ENCODE measurements around the gene HGF. TPM values are rescaled to one million over a fixed set of nuclear protein-coding genes. Genes with fewer than 3 reads are reported as not detected.

The HGF gene
- polyA plus RNA-seq, 1 of the 3 experiments (the other 2 are of a cell fraction), result 1.5 TPM

- peaks cover 15 to 42% of the 10 kb centered on the region in 2 experiments; a peak in 3 of 4 replicates for H3K4me1 ChIP-seq (ENCODE audit: control insufficient read depth in 1 of 2, insufficient read depth in 2 of 2, low read depth in 1 of 2, low read length in 1 of 2)
- H3K4me2 ChIP-seq, result peak overlapping the region; percentile 59; the same call in 1 of the 2 replicates
- H3F3A ChIP-seq (replicated peaks; ENCODE audit: insufficient read depth), result peaks cover 6% of the 10 kb centered on the region
- peak overlapping the region in 1 of 2 experiments; percentile 14; a peak in 1 of 4 replicates for H3K4me3 ChIP-seq (ENCODE audit: low read depth in 2 of 2, low read length in 1 of 2)
- peak overlapping the region; percentile 5; the same call in 1 of the 2 replicates for H3K9ac ChIP-seq
- no peaks in the 10 kb centered on the region for H4K20me1 ChIP-seq (ENCODE audit: insufficient read depth)
- H3K27me3 ChIP-seq (ENCODE audit: insufficient read depth), result no peaks in the 10 kb centered on the region
- no peaks in the 10 kb centered on the region for H3K9me2 ChIP-seq
- WGBS (ENCODE audit: low lambda C conversion rate), result 3% methylated on average over 2 of the region's 2 CpGs
- peak overlapping the region; percentile 91 to 100 for H3K27ac ChIP-seq (ENCODE audit: low read depth in 2 of 2, low read length in 1 of 2)
- no peaks in the 10 kb centered on the region for H3K79me2 ChIP-seq (ENCODE audit: insufficient read depth)
- ChIA-PET CTCF (interaction anchor here (0.6 to 1.7 kb wide), 14 partner anchors 8 to 887 kb away, joined by 3 to 18 read pairs (median 3); partner anchors contain the start of gene HGF), POLR2A (interaction anchor here (0.9 to 1.7 kb wide), 4 partner anchors 11 to 90 kb away, joined by 3 to 5 read pairs (median 4); no protein-coding TSS in a partner anchor)
- H3K9me3 ChIP-seq, result no peaks in the 10 kb centered on the region
- DNase-seq, result peak; percentile 63
- H2AFZ ChIP-seq (ENCODE audit: low read depth), result peak overlapping the region; percentile 39; the same call in 1 of the 2 replicates
- no peaks in the 10 kb centered on the region for H3K36me3 ChIP-seq (replicated peaks in 1 of 2; ENCODE audit: control insufficient read depth in 1 of 2, insufficient read depth in 2 of 2, low read length in 1 of 2)
- TF ChIP-seq MXI1 (IDR thresholded peaks at IDR 0.05; ENCODE audit: low read depth, low read length) (peak; percentile 59; the same call in 1 of the 2 replicates), MEF2A (IDR thresholded peaks at IDR 0.05; ENCODE audit: borderline replicate concordance, low read depth) (peak; percentile 28; the same call in 1 of the 2 replicates), RFX5 (IDR thresholded peaks at IDR 0.05; ENCODE audit: low read length) (peak; percentile 28; the same call in 1 of the 2 replicates), USF1 (IDR thresholded peaks at IDR 0.05; ENCODE audit: borderline replicate concordance, low read depth) (no peak; the same call in 1 of the 2 replicates), FOXM1 (IDR thresholded peaks at IDR 0.05; ENCODE audit: low read depth) (peak; percentile 55; the same call in 1 of the 2 replicates), GABPA (IDR thresholded peaks at IDR 0.05; ENCODE audit: low read depth) (no peak; the same call in 1 of the 2 replicates), NRF1 (IDR thresholded peaks at IDR 0.05; ENCODE audit: low read depth, low read length) (no peak), ZBTB33 (IDR thresholded peaks at IDR 0.05; ENCODE audit: borderline replicate concordance, low read depth) (no peak; the same call in 1 of the 2 replicates), POLR2AphosphoS5 (IDR thresholded peaks at IDR 0.05; ENCODE audit: low read depth, low read length) (peak; percentile 95), FOXJ3 (CRISPR knock-in tag; IDR thresholded peaks at IDR 0.05) (peak; percentile 94), YY1 (IDR thresholded peaks at IDR 0.05; ENCODE audit: low read depth) (0 out of 2 replicates have a peak, but pooled peaks have one; percentile 30), CHD2 (IDR thresholded peaks at IDR 0.05; ENCODE audit: low read length, partially characterized antibody) (peak; percentile 93), USF2 (IDR thresholded peaks at IDR 0.05; ENCODE audit: borderline replicate concordance, low read depth, low read length) (no peak), GATA2 (CRISPR knock-in tag; IDR thresholded peaks at IDR 0.05) (peak; percentile 77), RXRA (IDR thresholded peaks at IDR 0.05; ENCODE audit: borderline replicate concordance, low read depth) (peak; percentile 72; the same call in 1 of the 2 replicates), CTCF (IDR thresholded peaks at IDR 0.05) (no peak), TEAD4 (IDR thresholded peaks at IDR 0.05; ENCODE audit: borderline replicate concordance, insufficient read depth) (peak; percentile 84), SMC3 (IDR thresholded peaks at IDR 0.05; ENCODE audit: low read depth, low read length) (0 out of 2 replicates have a peak, but pooled peaks have one; percentile 23), FOSL2 (IDR thresholded peaks at IDR 0.05; ENCODE audit: borderline replicate concordance, low read depth) (peak; percentile 100), ELF1 (IDR thresholded peaks at IDR 0.05) (no peak), NFIC (IDR thresholded peaks at IDR 0.05; ENCODE audit: borderline replicate concordance) (peak; percentile 99), IRF3 (IDR thresholded peaks at IDR 0.05; ENCODE audit: low read depth, low read length) (no peak; the same call in 1 of the 2 replicates), RCOR1 (IDR thresholded peaks at IDR 0.05; ENCODE audit: low read length) (peak; percentile 97), RAD21 (IDR thresholded peaks at IDR 0.05; ENCODE audit: low read length) (peak; percentile 51), EP300 (IDR thresholded peaks at IDR 0.05; ENCODE audit: borderline replicate concordance in 1 of 2, low read depth in 1 of 2, low read length in 1 of 2) (peak; percentile 94 to 99), TCF12 (IDR thresholded peaks at IDR 0.05) (peak; percentile 97)
These were observed 85.2 kb downstream of the HGF start for GRCh38 chr7:81684514-81685269.

Data from SK-N-SH (cell line).